VCaP (cell line): ENCODE data around the gene RIPOR3.

ENCODE experiments used
- H3K27ac ChIP-seq: fragments of 450-650 bp; 2 replicates; pipeline ENCODE4 v1.5.1; 2017
- CTCF ChIP-seq: fragments of 450-650 bp; conservative IDR thresholded peaks from 2 replicates; pipeline ENCODE4 v1.5.1; 2017; ENCODE audit warnings: mild to moderate bottlenecking, moderate library complexity

RIPOR3 gene

GRCh38 chr20:50541606-50542041 is 149.7 kb downstream of the RIPOR3 start:
- TF ChIP-seq CTCF = no peak
- no peak overlapping the region for H3K27ac ChIP-seq

- no peak for TF ChIP-seq CTCF
- no peak overlapping the region for H3K27ac ChIP-seq
These were observed 150.4 kb downstream of the RIPOR3 start for GRCh38 chr20:50540620-50541605.

- H3K27ac ChIP-seq = peak overlapping the region; percentile 73; the same call in 1 of the 2 replicates
These were observed 151.5 kb downstream of the RIPOR3 start for GRCh38 chr20:50539798-50540197.

- peak overlapping the region; percentile 73 for H3K27ac ChIP-seq
- TF ChIP-seq CTCF = no peak
These were observed 153.1 kb downstream of the RIPOR3 start for GRCh38 chr20:50538276-50538675.

GRCh38 chr20:50537546-50538201 is 153.7 kb downstream of the RIPOR3 start:
- peak overlapping the region; percentile 73 for H3K27ac ChIP-seq
- TF ChIP-seq CTCF = no peak

- H3K27ac ChIP-seq = no peak overlapping the region
- no peak for TF ChIP-seq CTCF
These were observed 155.0 kb downstream of the RIPOR3 start for GRCh38 chr20:50536333-50536732.
